Tibial nerve (tissue), 4 donors: ENCODE measurements around the gene ZFAND2A. TPM values are rescaled to one million over a fixed set of nuclear protein-coding genes. Genes with fewer than 3 reads are reported as not detected.
"Not testable (repeated sequence)": the region's sequence is repeated elsewhere in the genome, so short reads cannot be mapped to it uniquely, and the experiment has no call there.

Experiments
- DNase-seq, 2 donors: peaks; one replicate each; pipeline ENCODE4 v3.0.0-alpha.2; 2019; ENCODE audit warnings: low spot score in 2 of 2
- H3K27ac ChIP-seq, 4 donors: fragments of 200-600 bp; sonication (generic) in 3 of 4; one replicate each; pipeline ENCODE4 v1.5.1; 2017 to 2019; ENCODE audit warnings: mild to moderate bottlenecking in 1 of 4
- H3K27me3 ChIP-seq, 2 donors: fragments of 200-600 bp; sonication (generic) in 1 of 2; one replicate each; pipeline versions ENCODE4 v1.5.1 to v1.6.0; 2017 to 2019
- H3K36me3 ChIP-seq, 3 donors: fragments of 200-600 bp; sonication (generic); one replicate each; pipeline ENCODE4 v1.5.1; 2018 to 2019
- H3K4me1 ChIP-seq, 4 donors: fragments of 200-600 bp; sonication (generic) in 3 of 4; one replicate each; pipeline ENCODE4 v1.5.1; 2017 to 2019
- H3K4me3 ChIP-seq, 4 donors: fragments of 200-600 bp; sonication (generic) in 3 of 4; one replicate each; pipeline ENCODE4 v1.5.1; 2017 to 2019; ENCODE audit warnings: mild to moderate bottlenecking in 1 of 4, moderate library complexity in 1 of 4
- H3K9me3 ChIP-seq, 4 donors: fragments of 200-600 bp; sonication (generic) in 3 of 4; one replicate each; pipeline ENCODE4 v1.5.1; 2017 to 2019
- EP300 ChIP-seq, 2 donors: sonication (generic); formaldehyde crosslinking; IDR thresholded peaks; one replicate each; pipeline ENCODE4 v1.6.1; 2017; ENCODE audit warnings: antibody characterized with exemption in 2 of 2, mild to moderate bottlenecking in 1 of 2
- POLR2A ChIP-seq, 2 donors: fragments of 450-650 bp; IDR thresholded peaks; one replicate each; pipeline ENCODE4 v1.6.1; 2017; ENCODE audit warnings: antibody characterized with exemption in 2 of 2, mild to moderate bottlenecking in 2 of 2, moderate library complexity in 2 of 2
- WGBS, 2 donors: methylation state at CpG; one replicate each; pipeline ENCODE4 v1.1.5; 2018; 5-methylcytosine and 5-hydroxymethylcytosine counted together
- total RNA-seq, 4 donors: library from RNA; depleted of rRNA; stranded (reverse); fragments of >200 nt; gene quantifications; one replicate each; pipeline ENCODE4 v1.1.0, GENCODE V29; 2016
- TF ChIP-seq, protein P1 (sequence below), 5 experiments: fragments of 200-600 bp in 3 of 5; fragments of 450-650 bp in 2 of 5; sonication (generic) in 3 of 5; IDR thresholded peaks; one replicate each; pipeline ENCODE4 v1.5.1; 2016 to 2019; ENCODE audit warnings: antibody characterized with exemption in 5 of 5, mild to moderate bottlenecking in 3 of 5, moderate library complexity in 2 of 5

The ZFAND2A gene
- total RNA-seq, 4 donors from 2014 or later = 29.7 to 36.8 (median 33.7) TPM

DNA sequence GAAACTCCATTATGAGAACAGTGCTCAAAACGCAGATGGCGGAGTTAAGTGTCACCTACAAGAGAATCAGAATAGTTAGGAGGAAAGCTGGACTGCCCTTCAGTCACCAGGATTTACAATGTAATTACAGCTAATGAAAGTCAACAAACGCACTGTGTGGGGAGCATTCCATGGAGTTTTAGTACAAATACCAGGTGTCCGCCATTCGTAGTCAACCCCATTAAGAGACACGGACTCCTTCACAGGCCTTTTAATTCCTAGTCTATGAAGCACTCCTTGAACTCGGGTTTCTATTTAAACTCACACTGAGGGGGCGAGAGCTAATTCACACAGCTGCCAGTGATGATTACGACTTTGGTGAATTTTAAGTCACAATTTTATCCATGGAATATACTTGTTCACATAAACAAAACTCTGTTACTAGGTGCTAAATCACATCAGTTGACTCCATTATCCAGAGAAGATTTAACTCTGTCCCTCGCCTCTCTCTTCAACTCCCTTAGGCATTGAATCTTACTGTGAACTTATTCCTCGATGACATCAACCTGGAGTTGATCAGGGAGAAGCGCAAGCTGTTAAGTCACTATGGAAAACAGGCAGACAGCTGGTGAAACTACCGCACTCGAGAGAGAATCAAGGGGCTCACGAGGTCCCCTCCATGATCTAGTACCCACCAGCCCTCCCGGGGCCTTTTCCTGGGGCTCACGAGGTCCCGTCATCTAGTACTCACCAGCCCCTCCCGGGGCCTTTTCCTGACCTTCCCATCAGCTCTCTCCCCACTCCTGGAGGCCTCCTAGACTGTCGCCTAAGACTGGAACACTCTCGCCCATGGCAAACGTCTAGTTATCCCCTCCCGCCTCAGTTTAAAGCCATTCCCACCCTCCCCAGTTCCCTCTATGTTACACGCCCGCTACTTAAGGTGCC lies 1.5 kb downstream of the ZFAND2A start:
- H3K4me1 ChIP-seq = peaks cover 0 to 40% (median 23%) of the 10 kb centered on the region in 4 donors
- H3K36me3 ChIP-seq = peaks cover 0 to 59% (median 2%) of the 10 kb centered on the region in 3 donors
- TF ChIP-seq POLR2A (IDR thresholded peaks at IDR 0.05) (no peak), EP300 (IDR thresholded peaks at IDR 0.05) (no peak)
- TF ChIP-seq, protein P1, sequence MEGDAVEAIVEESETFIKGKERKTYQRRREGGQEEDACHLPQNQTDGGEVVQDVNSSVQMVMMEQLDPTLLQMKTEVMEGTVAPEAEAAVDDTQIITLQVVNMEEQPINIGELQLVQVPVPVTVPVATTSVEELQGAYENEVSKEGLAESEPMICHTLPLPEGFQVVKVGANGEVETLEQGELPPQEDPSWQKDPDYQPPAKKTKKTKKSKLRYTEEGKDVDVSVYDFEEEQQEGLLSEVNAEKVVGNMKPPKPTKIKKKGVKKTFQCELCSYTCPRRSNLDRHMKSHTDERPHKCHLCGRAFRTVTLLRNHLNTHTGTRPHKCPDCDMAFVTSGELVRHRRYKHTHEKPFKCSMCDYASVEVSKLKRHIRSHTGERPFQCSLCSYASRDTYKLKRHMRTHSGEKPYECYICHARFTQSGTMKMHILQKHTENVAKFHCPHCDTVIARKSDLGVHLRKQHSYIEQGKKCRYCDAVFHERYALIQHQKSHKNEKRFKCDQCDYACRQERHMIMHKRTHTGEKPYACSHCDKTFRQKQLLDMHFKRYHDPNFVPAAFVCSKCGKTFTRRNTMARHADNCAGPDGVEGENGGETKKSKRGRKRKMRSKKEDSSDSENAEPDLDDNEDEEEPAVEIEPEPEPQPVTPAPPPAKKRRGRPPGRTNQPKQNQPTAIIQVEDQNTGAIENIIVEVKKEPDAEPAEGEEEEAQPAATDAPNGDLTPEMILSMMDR (IDR thresholded peaks at IDR 0.05) = no peak
- DNase-seq = no peak
- 63% methylated on average over 25 of the region's 25 CpGs for WGBS, 2 donors
- no peaks in the 10 kb centered on the region for H3K9me3 ChIP-seq
- H3K4me3 ChIP-seq = peak overlapping the region; percentile 68 to 99 (median 92)
- H3K27ac ChIP-seq = peak overlapping the region in 2 of 4 donors; percentile 48 to 53
- H3K27me3 ChIP-seq = no peaks in the 10 kb centered on the region

DNA sequence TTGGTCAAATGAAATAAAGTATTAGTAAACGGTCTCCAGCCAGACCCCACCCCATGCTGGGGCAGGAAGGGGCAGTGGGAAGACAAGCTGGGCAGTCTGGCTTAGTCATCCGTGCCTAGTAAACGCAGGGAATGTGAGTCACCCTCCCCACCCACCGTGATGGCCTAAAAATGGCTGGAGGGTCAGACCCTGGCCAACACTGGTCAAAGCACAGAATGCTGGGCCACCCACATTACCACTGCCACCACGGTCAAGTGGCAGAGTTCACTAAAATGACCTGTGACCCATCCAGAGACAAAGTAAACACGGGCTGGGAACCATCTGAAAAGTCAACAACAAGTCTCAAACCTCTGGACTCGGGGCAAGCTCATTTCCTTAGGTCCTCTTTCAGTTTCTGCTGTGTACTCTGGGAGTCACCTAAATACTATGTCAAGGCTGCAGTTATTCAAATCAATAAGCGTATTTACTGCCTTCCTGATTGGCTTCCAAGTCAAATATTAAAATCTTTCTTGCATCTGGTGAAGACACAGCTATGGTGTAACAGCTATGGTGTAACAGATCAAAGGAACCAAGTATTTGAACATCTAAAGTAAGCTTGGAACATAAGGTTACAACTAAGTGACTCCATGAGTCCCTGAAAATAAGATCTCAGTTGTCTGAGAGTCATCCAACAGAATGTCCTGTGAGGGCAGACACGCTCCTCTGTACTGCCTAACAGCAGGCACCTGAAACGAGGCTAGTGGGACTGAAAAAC lies 3.0 kb downstream of the ZFAND2A start:
- no peak for DNase-seq
- Histone ChIP-seq H3K27me3 (no peaks in the 10 kb centered on the region), H3K9me3 (no peaks in the 10 kb centered on the region), H3K36me3 (peaks cover 0 to 59% (median 14%) of the 10 kb centered on the region in 3 donors), H3K4me1 (peaks cover 0 to 40% (median 23%) of the 10 kb centered on the region in 4 donors), H3K27ac (no peak overlapping the region), H3K4me3 (no peak overlapping the region)
- 45 to 50% methylated on average over 9 to 10 of the region's 10 CpGs for WGBS, 2 donors
- no peak for TF ChIP-seq EP300 (IDR thresholded peaks at IDR 0.05)
- no peak for TF ChIP-seq POLR2A (IDR thresholded peaks at IDR 0.05)
- TF ChIP-seq, protein P1 (IDR thresholded peaks at IDR 0.05) = no peak

DNA sequence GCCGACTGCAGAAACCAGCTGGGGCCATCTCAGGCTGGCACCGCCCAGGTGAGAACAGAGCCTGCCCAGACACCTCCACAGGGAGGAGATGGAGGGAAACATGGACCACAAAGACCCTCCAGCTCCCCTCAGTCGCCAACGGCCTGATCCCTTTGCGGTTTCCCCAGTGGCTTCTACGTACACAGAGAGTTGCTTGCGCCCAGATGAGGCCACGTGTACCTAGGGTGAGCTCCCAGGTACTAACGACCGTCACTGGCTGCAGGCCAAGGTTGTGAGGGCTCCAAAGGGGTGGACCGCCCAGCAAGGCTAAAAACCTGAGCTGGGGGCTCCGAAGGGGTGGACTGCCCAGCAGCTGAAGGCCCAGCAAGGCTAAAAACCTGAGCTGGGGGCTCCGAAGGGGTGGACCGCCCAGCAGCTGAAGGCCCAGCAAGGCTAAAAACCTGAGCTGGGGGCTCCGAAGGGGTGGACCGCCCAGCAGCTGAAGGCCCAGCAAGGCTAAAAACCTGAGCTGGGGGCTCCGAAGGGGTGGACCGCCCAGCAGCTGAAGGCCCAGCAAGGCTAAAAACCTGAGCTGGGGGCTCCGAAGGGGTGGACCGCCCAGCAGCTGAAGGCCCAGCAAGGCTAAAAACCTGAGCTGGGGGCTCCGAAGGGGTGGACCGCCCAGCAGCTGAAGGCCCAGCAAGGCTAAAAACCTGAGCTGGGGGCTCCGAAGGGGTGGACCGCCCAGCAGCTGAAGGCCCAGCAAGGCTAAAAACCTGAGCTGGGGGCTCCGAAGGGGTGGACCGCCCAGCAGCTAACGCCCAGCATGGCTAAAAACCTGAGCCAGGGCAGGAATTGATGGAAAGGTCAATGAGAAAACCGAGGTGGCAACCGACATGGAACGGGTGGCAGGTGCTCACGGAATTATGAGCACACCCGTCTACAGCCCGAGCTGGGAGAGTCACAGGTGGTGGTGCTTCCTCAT lies 3.9 kb downstream of the ZFAND2A start:
- H3K4me3 ChIP-seq, H3K9me3 ChIP-seq: not testable (repeated sequence)
- H3K36me3 ChIP-seq = peaks cover 2 to 66% (median 23%) of the 10 kb centered on the region in 3 donors

DNA sequence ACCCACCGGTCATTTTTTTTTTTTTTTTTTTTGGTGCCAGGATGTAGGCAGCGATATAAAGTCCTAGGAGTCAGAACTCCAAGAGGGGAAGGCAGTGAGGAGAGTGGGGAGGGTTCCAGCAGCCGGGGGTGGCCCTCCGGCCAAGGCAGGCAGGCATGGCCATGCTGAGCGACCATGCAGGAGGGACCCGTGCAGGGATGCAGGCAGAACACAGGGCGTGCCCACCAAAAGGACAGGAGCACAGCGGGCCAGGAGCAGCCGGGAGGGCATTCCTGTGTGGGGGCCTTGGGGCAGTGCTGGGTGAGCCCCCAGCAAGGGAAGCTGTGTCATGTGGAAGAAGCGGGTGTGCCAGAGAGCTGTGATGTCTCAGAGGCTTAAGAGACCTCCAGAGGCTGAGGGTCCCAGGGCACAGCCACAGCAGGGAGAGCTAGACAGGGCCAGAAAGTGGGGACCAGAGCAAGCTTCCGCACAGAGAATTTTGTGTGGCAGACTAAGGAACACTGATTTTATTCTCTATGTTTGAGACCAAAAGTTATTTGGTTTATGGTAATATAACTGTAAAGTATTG lies 5.7 kb downstream of the ZFAND2A start:
- TF ChIP-seq POLR2A (IDR thresholded peaks at IDR 0.05) (no peak), EP300 (IDR thresholded peaks at IDR 0.05) (no peak)
- TF ChIP-seq, protein P1 (IDR thresholded peaks at IDR 0.05) = no peak
- no peaks in the 10 kb centered on the region for H3K9me3 ChIP-seq
- 92 to 95% methylated on average over 10 to 11 of the region's 11 CpGs for WGBS, 2 donors
- no peaks in the 10 kb centered on the region for H3K27me3 ChIP-seq
- H3K4me1 ChIP-seq = peaks cover 0 to 27% (median 14%) of the 10 kb centered on the region in 4 donors
- H3K36me3 ChIP-seq = peaks cover 2 to 84% (median 23%) of the 10 kb centered on the region in 3 donors
- no peak overlapping the region for H3K27ac ChIP-seq
- no peak overlapping the region for H3K4me3 ChIP-seq
- DNase-seq = no peak

More for the DNA sequence above, 3.9 kb downstream of the ZFAND2A start:
- H3K27me3 ChIP-seq, H3K27ac ChIP-seq, DNase-seq: not testable (repeated sequence)
- peaks cover 0 to 33% (median 19%) of the 10 kb centered on the region in 4 donors for H3K4me1 ChIP-seq
- whole genome bisulfite sequencing, 2 donors = 85 to 87% methylated on average over 18 to 21 of the region's 33 CpGs
